ENCODE results near the gene TNFAIP8L1.

TNFAIP8L1 gene

GRCh38 chr19:4682417-4683200, 43.3 kb downstream of the TNFAIP8L1 start:
- Histone ChIP-seq H2BK12ac (ENCODE audit: low read length in 2 of 2) (no peak overlapping the region), H2BK5ac (ENCODE audit: low read depth, low read length, poor library complexity, severe bottlenecking) (no peak overlapping the region), H3K27me3 (ENCODE audit: control insufficient read depth in 1 of 2, insufficient read depth in 1 of 2, low read length in 2 of 2) (no peaks in the 10 kb centered on the region), H3K23ac (ENCODE audit: low read length in 2 of 2) (no peak overlapping the region), H3K27ac (ENCODE audit: low read length, poor library complexity, severe bottlenecking) (no peak overlapping the region), H3K9me3 (ENCODE audit: control insufficient read depth, low read length) (no peaks in the 10 kb centered on the region), H3K18ac (ENCODE audit: low read depth in 1 of 2, low read length in 2 of 2) (no peak overlapping the region), H2AK5ac (ENCODE audit: low read length, severe bottlenecking) (no peak overlapping the region), H3K9ac (ENCODE audit: low read length) (no peak overlapping the region), H3K79me1 (replicated peaks; ENCODE audit: low read length, poor library complexity, severe bottlenecking) (peaks cover 37% of the 10 kb centered on the region), H3K14ac (ENCODE audit: low read length in 2 of 2) (no peak overlapping the region), H3K4me1 (ENCODE audit: control insufficient read depth, insufficient read depth, low read depth, low read length) (peaks cover 3% of the 10 kb centered on the region), H2BK120ac (ENCODE audit: low read depth, low read length) (no peak overlapping the region), H3K4me3 (ENCODE audit: insufficient read depth in 1 of 2, low read depth in 1 of 2, low read length in 2 of 2) (no peak overlapping the region), H3K36me3 (ENCODE audit: control insufficient read depth in 1 of 2, insufficient read depth in 2 of 2, low read depth in 1 of 2, low read length in 2 of 2) (peaks cover 73 to 91% of the 10 kb centered on the region in 2 experiments), H4K91ac (ENCODE audit: low read length) (no peak overlapping the region), H2AFZ (ENCODE audit: low read depth, low read length) (no peak overlapping the region), H3K4me2 (ENCODE audit: low read length, poor library complexity, severe bottlenecking) (no peak overlapping the region), H4K8ac (ENCODE audit: low read length) (no peak overlapping the region), H3K4ac (ENCODE audit: low read depth in 1 of 2, low read length in 2 of 2) (no peak overlapping the region), H2BK15ac (ENCODE audit: low read depth, poor library complexity, severe bottlenecking) (no peak overlapping the region)
- WGBS, result 96% methylated on average over 29 of the region's 45 CpGs
- DNase-seq, result no peak

GRCh38 chr19:4684312-4685095, 45.2 kb downstream of the TNFAIP8L1 start:
- no peak overlapping the region for H3K14ac ChIP-seq (ENCODE audit: low read length in 2 of 2)
- H3K79me1 ChIP-seq (replicated peaks; ENCODE audit: low read length, poor library complexity, severe bottlenecking), result peaks cover 39% of the 10 kb centered on the region
- H4K91ac ChIP-seq (ENCODE audit: low read length), result no peak overlapping the region
- no peak overlapping the region for H3K23ac ChIP-seq (ENCODE audit: low read length in 2 of 2)
- H2BK15ac ChIP-seq (ENCODE audit: low read depth, poor library complexity, severe bottlenecking), result no peak overlapping the region
- no peak overlapping the region for H3K18ac ChIP-seq (ENCODE audit: low read depth in 1 of 2, low read length in 2 of 2)
- WGBS, result 97% methylated on average over 28 of the region's 28 CpGs
- H2BK12ac ChIP-seq (ENCODE audit: low read length in 2 of 2), result no peak overlapping the region
- H2BK120ac ChIP-seq (ENCODE audit: low read depth, low read length), result no peak overlapping the region
- no peak overlapping the region for H4K8ac ChIP-seq (ENCODE audit: low read length)
- peaks cover 5% of the 10 kb centered on the region for H3K4me1 ChIP-seq (ENCODE audit: control insufficient read depth, insufficient read depth, low read depth, low read length)
- H3K4ac ChIP-seq (ENCODE audit: low read depth in 1 of 2, low read length in 2 of 2), result no peak overlapping the region
- no peak overlapping the region for H2AK5ac ChIP-seq (ENCODE audit: low read length, severe bottlenecking)
- H3K4me3 ChIP-seq (ENCODE audit: insufficient read depth in 1 of 2, low read depth in 1 of 2, low read length in 2 of 2), result no peak overlapping the region
- no peak overlapping the region for H2BK5ac ChIP-seq (ENCODE audit: low read depth, low read length, poor library complexity, severe bottlenecking)
- H3K27ac ChIP-seq (ENCODE audit: low read length, poor library complexity, severe bottlenecking), result no peak overlapping the region
- peaks cover 75 to 93% of the 10 kb centered on the region in 2 experiments for H3K36me3 ChIP-seq (ENCODE audit: control insufficient read depth in 1 of 2, insufficient read depth in 2 of 2, low read depth in 1 of 2, low read length in 2 of 2)
- no peak overlapping the region for H3K4me2 ChIP-seq (ENCODE audit: low read length, poor library complexity, severe bottlenecking)
- no peaks in the 10 kb centered on the region for H3K27me3 ChIP-seq (ENCODE audit: control insufficient read depth in 1 of 2, insufficient read depth in 1 of 2, low read length in 2 of 2)
- H3K9me3 ChIP-seq (ENCODE audit: control insufficient read depth, low read length), result no peaks in the 10 kb centered on the region
- no peak for DNase-seq
- no peak overlapping the region for H2AFZ ChIP-seq (ENCODE audit: low read depth, low read length)
- H3K9ac ChIP-seq (ENCODE audit: low read length), result no peak overlapping the region

DNA sequence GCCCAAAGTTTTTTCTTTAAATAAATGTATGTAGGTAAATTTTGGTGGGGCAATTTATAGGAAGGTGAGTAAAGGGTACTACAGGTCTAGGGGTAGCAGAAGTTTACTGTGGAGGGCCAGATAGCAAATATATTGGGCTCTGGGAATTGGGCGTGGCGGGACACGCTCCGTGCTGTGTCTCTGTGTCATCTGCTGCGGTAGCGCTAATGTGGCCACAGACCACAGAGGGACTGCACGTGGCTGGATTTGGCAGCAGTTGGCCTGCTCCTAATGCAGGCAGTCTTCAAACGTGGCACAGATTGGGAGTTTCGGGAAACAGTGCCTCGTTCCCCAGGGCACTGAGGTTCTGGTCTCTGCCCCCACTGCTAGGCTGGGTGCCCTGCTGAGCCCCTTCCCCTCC, 47.4 kb downstream of the TNFAIP8L1 start:
- H2BK12ac ChIP-seq (ENCODE audit: low read length in 2 of 2), result no peak overlapping the region
- H3K4me1 ChIP-seq (ENCODE audit: control insufficient read depth, insufficient read depth, low read depth, low read length), result peaks cover 5% of the 10 kb centered on the region
- H3K4ac ChIP-seq (ENCODE audit: low read depth in 1 of 2, low read length in 2 of 2), result no peak overlapping the region
- no peak overlapping the region for H2BK120ac ChIP-seq (ENCODE audit: low read depth, low read length)
- peaks cover 50% of the 10 kb centered on the region for H3K79me1 ChIP-seq (replicated peaks; ENCODE audit: low read length, poor library complexity, severe bottlenecking)
- H3K36me3 ChIP-seq (ENCODE audit: control insufficient read depth in 1 of 2, insufficient read depth in 2 of 2, low read depth in 1 of 2, low read length in 2 of 2), result peaks cover 75 to 96% of the 10 kb centered on the region in 2 experiments
- H3K27me3 ChIP-seq (ENCODE audit: control insufficient read depth in 1 of 2, insufficient read depth in 1 of 2, low read length in 2 of 2), result no peaks in the 10 kb centered on the region
- H2BK15ac ChIP-seq (ENCODE audit: low read depth, poor library complexity, severe bottlenecking), result no peak overlapping the region
- no peak overlapping the region for H3K9ac ChIP-seq (ENCODE audit: low read length)
- no peak overlapping the region for H3K18ac ChIP-seq (ENCODE audit: low read depth in 1 of 2, low read length in 2 of 2)
- no peak overlapping the region for H2AFZ ChIP-seq (ENCODE audit: low read depth, low read length)
- no peak overlapping the region for H4K91ac ChIP-seq (ENCODE audit: low read length)
- H2BK5ac ChIP-seq (ENCODE audit: low read depth, low read length, poor library complexity, severe bottlenecking), result no peak overlapping the region
- no peak overlapping the region for H3K14ac ChIP-seq (ENCODE audit: low read length in 2 of 2)
- no peak overlapping the region for H3K4me3 ChIP-seq (ENCODE audit: insufficient read depth in 1 of 2, low read depth in 1 of 2, low read length in 2 of 2)
- H3K23ac ChIP-seq (ENCODE audit: low read length in 2 of 2), result no peak overlapping the region
- no peak overlapping the region for H2AK5ac ChIP-seq (ENCODE audit: low read length, severe bottlenecking)
- WGBS, result 96% methylated on average over 10 of the region's 10 CpGs
- no peak overlapping the region for H3K27ac ChIP-seq (ENCODE audit: low read length, poor library complexity, severe bottlenecking)
- H3K4me2 ChIP-seq (ENCODE audit: low read length, poor library complexity, severe bottlenecking), result no peak overlapping the region
- no peak overlapping the region for H4K8ac ChIP-seq (ENCODE audit: low read length)
- H3K9me3 ChIP-seq (ENCODE audit: control insufficient read depth, low read length), result no peaks in the 10 kb centered on the region
- DNase-seq, result no peak

GRCh38 chr19:4687396-4687795, 48.1 kb downstream of the TNFAIP8L1 start:
- Histone ChIP-seq H3K4me2 (ENCODE audit: low read length, poor library complexity, severe bottlenecking) (no peak overlapping the region), H2BK5ac (ENCODE audit: low read depth, low read length, poor library complexity, severe bottlenecking) (no peak overlapping the region), H2BK15ac (ENCODE audit: low read depth, poor library complexity, severe bottlenecking) (no peak overlapping the region), H4K8ac (ENCODE audit: low read length) (no peak overlapping the region), H3K9me3 (ENCODE audit: control insufficient read depth, low read length) (no peaks in the 10 kb centered on the region), H3K4me1 (ENCODE audit: control insufficient read depth, insufficient read depth, low read depth, low read length) (peaks cover 5% of the 10 kb centered on the region), H4K91ac (ENCODE audit: low read length) (no peak overlapping the region), H2BK120ac (ENCODE audit: low read depth, low read length) (no peak overlapping the region), H2BK12ac (ENCODE audit: low read length in 2 of 2) (no peak overlapping the region), H3K14ac (ENCODE audit: low read length in 2 of 2) (no peak overlapping the region), H3K4ac (ENCODE audit: low read depth in 1 of 2, low read length in 2 of 2) (no peak overlapping the region), H3K36me3 (ENCODE audit: control insufficient read depth in 1 of 2, insufficient read depth in 2 of 2, low read depth in 1 of 2, low read length in 2 of 2) (peaks cover 77 to 96% of the 10 kb centered on the region in 2 experiments), H3K4me3 (ENCODE audit: insufficient read depth in 1 of 2, low read depth in 1 of 2, low read length in 2 of 2) (no peak overlapping the region), H3K9ac (ENCODE audit: low read length) (no peak overlapping the region), H2AK5ac (ENCODE audit: low read length, severe bottlenecking) (no peak overlapping the region), H2AFZ (ENCODE audit: low read depth, low read length) (no peak overlapping the region), H3K27me3 (ENCODE audit: control insufficient read depth in 1 of 2, insufficient read depth in 1 of 2, low read length in 2 of 2) (no peaks in the 10 kb centered on the region), H3K23ac (ENCODE audit: low read length in 2 of 2) (no peak overlapping the region), H3K27ac (ENCODE audit: low read length, poor library complexity, severe bottlenecking) (no peak overlapping the region), H3K79me1 (replicated peaks; ENCODE audit: low read length, poor library complexity, severe bottlenecking) (peaks cover 54% of the 10 kb centered on the region), H3K18ac (ENCODE audit: low read depth in 1 of 2, low read length in 2 of 2) (no peak overlapping the region)
- DNase-seq, result no peak
- WGBS, result 94% methylated on average over 11 of the region's 11 CpGs
